Keratinocyte (primary cell): ENCODE measurements around the gene PILRB.
"Not testable (repeated sequence)": the region's sequence is repeated elsewhere in the genome, so short reads cannot be mapped to it uniquely, and the experiment has no call there.

Experiments
- EZH2 ChIP-seq: IDR thresholded peaks from one replicate; pipeline ENCODE4 v1.6.1; 2012; ENCODE audit warnings: inconsistent platforms, mild to moderate bottlenecking, low read length, moderate library complexity
- TF ChIP-seq, protein P1 (sequence below), 3 experiments: IDR thresholded peaks in 1 of 3; conservative IDR thresholded peaks in 1 of 3; optimal IDR thresholded peaks in 1 of 3; 2 replicates in 2 of 3; 3 replicates in 1 of 3; pipeline versions ENCODE3 to v1.5.1; 2011; ENCODE audit warnings: low read length in 3 of 3, mild to moderate bottlenecking in 3 of 3, moderate library complexity in 2 of 3, control low read depth in 1 of 3, inconsistent platforms in 1 of 3; ENCODE audit not compliant: insufficient read depth in 2 of 3; ENCODE audit errors: extremely low read depth in 1 of 3

DNA sequence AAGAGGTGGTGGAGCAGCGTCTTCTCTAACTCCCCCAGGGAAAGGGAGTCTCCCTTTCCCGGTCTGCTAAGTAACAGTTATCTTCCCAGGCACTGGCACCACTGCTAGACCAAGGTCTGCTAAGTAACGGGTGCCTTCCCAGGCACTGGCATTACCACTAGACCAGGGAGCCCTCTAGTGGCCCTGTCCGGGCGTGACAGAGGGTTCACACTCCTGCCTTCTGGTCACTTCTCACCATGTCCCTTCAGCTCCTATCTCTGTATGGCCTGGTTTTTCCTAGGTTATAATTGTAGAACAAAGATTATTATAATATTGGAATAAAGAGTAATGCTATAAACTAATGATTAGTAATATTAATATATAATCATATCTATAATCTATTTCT is 12.6 kb upstream of the PILRB start:
- TF ChIP-seq, protein P1, sequence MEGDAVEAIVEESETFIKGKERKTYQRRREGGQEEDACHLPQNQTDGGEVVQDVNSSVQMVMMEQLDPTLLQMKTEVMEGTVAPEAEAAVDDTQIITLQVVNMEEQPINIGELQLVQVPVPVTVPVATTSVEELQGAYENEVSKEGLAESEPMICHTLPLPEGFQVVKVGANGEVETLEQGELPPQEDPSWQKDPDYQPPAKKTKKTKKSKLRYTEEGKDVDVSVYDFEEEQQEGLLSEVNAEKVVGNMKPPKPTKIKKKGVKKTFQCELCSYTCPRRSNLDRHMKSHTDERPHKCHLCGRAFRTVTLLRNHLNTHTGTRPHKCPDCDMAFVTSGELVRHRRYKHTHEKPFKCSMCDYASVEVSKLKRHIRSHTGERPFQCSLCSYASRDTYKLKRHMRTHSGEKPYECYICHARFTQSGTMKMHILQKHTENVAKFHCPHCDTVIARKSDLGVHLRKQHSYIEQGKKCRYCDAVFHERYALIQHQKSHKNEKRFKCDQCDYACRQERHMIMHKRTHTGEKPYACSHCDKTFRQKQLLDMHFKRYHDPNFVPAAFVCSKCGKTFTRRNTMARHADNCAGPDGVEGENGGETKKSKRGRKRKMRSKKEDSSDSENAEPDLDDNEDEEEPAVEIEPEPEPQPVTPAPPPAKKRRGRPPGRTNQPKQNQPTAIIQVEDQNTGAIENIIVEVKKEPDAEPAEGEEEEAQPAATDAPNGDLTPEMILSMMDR (optimal IDR thresholded peaks at IDR 0.05 in 1 of 3, IDR thresholded peaks at IDR 0.05 in 1 of 3, conservative IDR thresholded peaks at IDR 0.05 in 1 of 3; ENCODE audit: extremely low read depth in 1 of 3, insufficient read depth in 2 of 3, low read length in 3 of 3): peak in 1 of 3 experiments; percentile 31
- TF ChIP-seq EZH2: not testable (repeated sequence)
